Measurements from ENCODE around the gene PTPN9.
A peak's percentile ranks its signal among the peaks of the same experiment; 100 is the strongest.
"Not testable (repeated sequence)": the region's sequence is repeated elsewhere in the genome, so short reads cannot be mapped to it uniquely, and the experiment has no call there.

The PTPN9 gene

GRCh38 chr15:75578173-75578947 lies 755 bp downstream of the PTPN9 start:
- FAIRE-seq, result no peak

GRCh38 chr15:75577401-75578172 lies 1.5 kb downstream of the PTPN9 start:
- FAIRE-seq, result no peak

GRCh38 chr15:75573648-75574384 lies 5.3 kb downstream of the PTPN9 start:
- no peak for FAIRE-seq

- FAIRE-seq, result no peak
Measured at GRCh38 chr15:75570126-75570845, 8.8 kb downstream of the PTPN9 start.

GRCh38 chr15:75565062-75565970 lies 13.8 kb downstream of the PTPN9 start:
- FAIRE-seq, result no peak

- no peak for FAIRE-seq
Measured at GRCh38 chr15:75561888-75562287, 17.2 kb downstream of the PTPN9 start.

GRCh38 chr15:75559360-75559759 lies 19.8 kb downstream of the PTPN9 start:
- not testable (repeated sequence) for FAIRE-seq

- FAIRE-seq, result not testable (repeated sequence)
Measured at GRCh38 chr15:75558955-75559354, 20.2 kb downstream of the PTPN9 start.

- no peak for FAIRE-seq
Measured at GRCh38 chr15:75554717-75555116, 24.4 kb downstream of the PTPN9 start.

- no peak for FAIRE-seq
Measured at GRCh38 chr15:75553659-75554058, 25.5 kb downstream of the PTPN9 start.

- FAIRE-seq, result no peak
Measured at GRCh38 chr15:75551091-75551490, 28.0 kb downstream of the PTPN9 start.

- no peak for FAIRE-seq
Measured at GRCh38 chr15:75545064-75545463, 34.1 kb downstream of the PTPN9 start.

GRCh38 chr15:75544359-75544758 lies 34.8 kb downstream of the PTPN9 start:
- no peak for FAIRE-seq

- not testable (repeated sequence) for FAIRE-seq
Measured at GRCh38 chr15:75542949-75543545, 36.1 kb downstream of the PTPN9 start.

GRCh38 chr15:75542386-75542797 lies 36.7 kb downstream of the PTPN9 start:
- no peak for FAIRE-seq

- no peak for FAIRE-seq
Measured at GRCh38 chr15:75538376-75538775, 40.7 kb downstream of the PTPN9 start.

GRCh38 chr15:75533945-75534344 lies 45.2 kb downstream of the PTPN9 start:
- no peak for FAIRE-seq

GRCh38 chr15:75532413-75533250 lies 46.5 kb downstream of the PTPN9 start:
- FAIRE-seq, result no peak

GRCh38 chr15:75531041-75531450 lies 48.1 kb downstream of the PTPN9 start:
- no peak for FAIRE-seq

- peak; percentile 96 for FAIRE-seq
Measured at GRCh38 chr15:75530169-75530568, 48.9 kb downstream of the PTPN9 start.

All from A204.1 (cell line).